Urinary bladder (tissue), 4 donors: ENCODE data around the gene DEPP1. TPM values are rescaled to one million over a fixed set of nuclear protein-coding genes. Genes with fewer than 3 reads are reported as not detected.

Experiments
- DNase-seq: peaks from one replicate; pipeline ENCODE4 v3.0.0-alpha.2; 2015; ENCODE audit errors: extremely low spot score
- H3K27ac ChIP-seq: one replicate; pipeline ENCODE4 v1.5.1; 2013; ENCODE audit warnings: low read depth, mild to moderate bottlenecking, moderate library complexity
- H3K36me3 ChIP-seq: one replicate; pipeline ENCODE4 v1.6.1; 2013; ENCODE audit warnings: mild to moderate bottlenecking, moderate library complexity; ENCODE audit not compliant: insufficient read depth
- H3K4me1 ChIP-seq: one replicate; pipeline ENCODE4 v1.6.1; 2013; ENCODE audit warnings: mild to moderate bottlenecking, moderate library complexity; ENCODE audit not compliant: insufficient read depth
- H3K4me3 ChIP-seq: one replicate; pipeline ENCODE4 v1.5.1; 2013; ENCODE audit warnings: low read depth, low read length
- WGBS: extraction: QIAGEN DNeasy Blood & Tissue Kit; methylation state at CpG from one replicate; pipeline ENCODE4 v1.1.7; 2013; 5-methylcytosine and 5-hydroxymethylcytosine counted together
- polyA plus RNA-seq: library from polyadenylated mRNA; stranded (reverse); fragments of 200-250 nt; gene quantifications from one replicate; pipeline ENCODE4 v1.2.3, GENCODE V29; 2013
- total RNA-seq: library from RNA; depleted of rRNA; stranded (reverse); fragments of >200 nt; gene quantifications from one replicate; pipeline ENCODE4 v1.2.3, GENCODE V29; 2014
- donor health status: healthy with polysubstance abuse.
- donor health status: healthy.

The DEPP1 gene
- total and polyA plus RNA-seq, 2 donors, result 15.5 to 51.6 TPM

GRCh38 chr10:44998146-44998631, 19.6 kb upstream of the DEPP1 start:
- no peak for DNase-seq
- no peak overlapping the region for H3K27ac ChIP-seq

GRCh38 chr10:44997105-44997748, 18.6 kb upstream of the DEPP1 start:
- Histone ChIP-seq H3K27ac (peak overlapping the region; percentile 89), H3K4me1 (no peaks in the 10 kb centered on the region), H3K36me3 (no peaks in the 10 kb centered on the region), H3K4me3 (no peak overlapping the region)
- 90% methylated on average over 6 of the region's 6 CpGs for WGBS
- DNase-seq, result no peak

More at GRCh38 chr10:44998146-44998631, 19.6 kb upstream of the DEPP1 start:
- 81% methylated on average over 6 of the region's 6 CpGs for WGBS
- Histone ChIP-seq H3K4me3 (no peak overlapping the region), H3K36me3 (no peaks in the 10 kb centered on the region), H3K4me1 (no peaks in the 10 kb centered on the region)

DNA sequence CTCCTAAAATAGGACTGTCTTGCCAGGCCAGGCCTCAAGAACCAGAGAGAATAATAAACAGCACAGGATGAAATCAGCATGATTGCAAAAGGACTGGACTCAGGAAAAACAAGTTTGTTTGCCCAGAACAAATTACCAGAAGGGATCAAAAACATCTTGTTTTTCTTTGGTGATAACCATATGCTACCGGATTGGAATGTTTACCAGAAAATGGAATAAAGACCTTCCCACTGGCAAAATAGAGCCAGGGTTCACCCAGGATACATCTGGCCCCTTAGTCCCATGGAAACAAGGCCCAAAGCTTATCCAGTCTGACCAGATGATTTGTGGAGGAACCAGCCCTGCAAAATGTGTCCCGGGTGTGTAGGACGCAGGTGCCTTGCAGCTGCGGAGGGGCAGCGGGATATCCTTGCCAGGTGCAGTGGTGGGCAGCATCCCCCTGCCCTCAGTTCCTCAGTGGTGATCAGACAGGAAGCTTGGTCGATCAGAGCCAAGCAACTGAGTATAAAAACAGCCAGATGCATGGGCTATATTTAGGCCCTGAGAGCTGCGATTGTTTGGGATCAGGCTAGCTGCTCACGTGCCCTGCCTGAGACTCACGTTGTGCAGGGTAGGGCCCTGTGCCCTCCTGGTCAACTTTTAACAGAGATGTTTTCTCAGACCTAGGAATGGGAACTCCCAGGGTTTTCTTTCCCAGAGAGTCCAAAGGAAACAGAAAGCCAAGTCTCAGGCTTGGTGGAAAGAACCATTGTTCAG, 17.5 kb upstream of the DEPP1 start:
- H3K36me3 ChIP-seq, result no peaks in the 10 kb centered on the region
- H3K27ac ChIP-seq, result peak overlapping the region; percentile 89
- 22% methylated on average over 9 of the region's 9 CpGs for WGBS
- H3K4me1 ChIP-seq, result no peaks in the 10 kb centered on the region
- no peak for DNase-seq
- H3K4me3 ChIP-seq, result no peak overlapping the region

DNA sequence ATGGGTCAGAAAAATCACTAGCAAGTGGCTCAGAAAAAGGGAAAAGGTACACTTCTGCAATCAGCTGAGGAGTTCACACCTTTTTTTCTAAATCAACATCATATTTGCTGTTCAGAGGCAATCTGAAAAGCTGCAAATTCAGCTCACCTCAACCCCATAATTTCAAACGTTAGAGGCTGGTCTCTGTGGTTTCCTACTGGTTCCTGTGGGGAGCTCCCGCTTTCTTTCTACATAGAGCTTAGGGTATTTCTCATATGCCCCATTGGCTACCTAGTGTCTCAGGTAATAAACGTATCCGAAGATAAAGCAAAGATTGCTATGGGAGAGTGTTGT, 16.9 kb upstream of the DEPP1 start:
- Histone ChIP-seq H3K27ac (peak overlapping the region; percentile 28), H3K36me3 (no peaks in the 10 kb centered on the region), H3K4me3 (no peak overlapping the region), H3K4me1 (no peaks in the 10 kb centered on the region)
- WGBS, result 34% methylated on average over 4 of the region's 4 CpGs
- no peak for DNase-seq

- no peak overlapping the region for H3K4me3 ChIP-seq
- DNase-seq, result no peak
These were observed 16.3 kb upstream of the DEPP1 start for GRCh38 chr10:44994752-44995530.

GRCh38 chr10:44993922-44994751, 15.5 kb upstream of the DEPP1 start:
- no peaks in the 10 kb centered on the region for H3K4me1 ChIP-seq
- no peaks in the 10 kb centered on the region for H3K36me3 ChIP-seq
- H3K4me3 ChIP-seq, result no peak overlapping the region
- H3K27ac ChIP-seq, result no peak overlapping the region
- no peak for DNase-seq
- 89% methylated on average over 11 of the region's 11 CpGs for whole genome bisulfite sequencing

More at GRCh38 chr10:44994752-44995530, 16.3 kb upstream of the DEPP1 start:
- Histone ChIP-seq H3K36me3 (no peaks in the 10 kb centered on the region), H3K4me1 (no peaks in the 10 kb centered on the region), H3K27ac (peak overlapping the region; percentile 28)
- WGBS, result 87% methylated on average over 9 of the region's 9 CpGs

GRCh38 chr10:44993226-44993921, 14.8 kb upstream of the DEPP1 start:
- H3K27ac ChIP-seq, result no peak overlapping the region
- H3K4me3 ChIP-seq, result no peak overlapping the region
- no peaks in the 10 kb centered on the region for H3K36me3 ChIP-seq
- no peak for DNase-seq
- no peaks in the 10 kb centered on the region for H3K4me1 ChIP-seq
- 94% methylated on average over 14 of the region's 14 CpGs for WGBS

DNA sequence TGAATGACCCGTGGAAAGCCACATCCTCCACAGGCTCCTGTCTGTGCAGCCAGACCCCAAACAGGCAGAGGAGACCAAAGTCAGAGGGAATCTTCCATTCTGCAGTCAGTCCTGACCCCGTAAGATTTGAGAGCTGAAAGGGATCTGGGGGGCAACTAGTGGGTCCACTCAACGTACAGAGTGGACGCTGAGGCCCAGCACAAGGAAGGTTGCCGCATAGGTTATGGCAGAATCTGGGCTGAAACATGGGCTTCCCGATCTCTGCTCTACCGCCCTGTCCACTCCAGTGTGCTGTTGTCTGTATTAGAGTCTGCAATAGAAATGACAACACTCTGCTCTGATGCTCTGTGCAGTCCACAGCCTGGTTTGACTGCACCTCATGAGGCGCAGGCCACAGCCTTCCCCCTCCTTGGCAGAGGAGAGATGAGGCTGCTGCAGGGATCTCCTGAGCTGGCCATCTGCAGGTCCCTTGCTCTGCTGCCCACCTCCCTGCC, 14.2 kb upstream of the DEPP1 start:
- Histone ChIP-seq H3K4me1 (no peaks in the 10 kb centered on the region), H3K4me3 (no peak overlapping the region), H3K27ac (no peak overlapping the region), H3K36me3 (no peaks in the 10 kb centered on the region)
- 95% methylated on average over 8 of the region's 8 CpGs for WGBS
- DNase-seq, result no peak

- DNase-seq, result no peak
- H3K4me1 ChIP-seq, result no peaks in the 10 kb centered on the region
- 86% methylated on average over 11 of the region's 11 CpGs for WGBS
- no peak overlapping the region for H3K27ac ChIP-seq
- H3K4me3 ChIP-seq, result no peak overlapping the region
- no peaks in the 10 kb centered on the region for H3K36me3 ChIP-seq
These were observed 13.6 kb upstream of the DEPP1 start for GRCh38 chr10:44992070-44992731.

- Histone ChIP-seq H3K4me3 (no peak overlapping the region), H3K4me1 (no peaks in the 10 kb centered on the region), H3K36me3 (no peaks in the 10 kb centered on the region), H3K27ac (no peak overlapping the region)
- WGBS, result 78% methylated on average over 5 of the region's 5 CpGs
- no peak for DNase-seq
These were observed 13.0 kb upstream of the DEPP1 start for GRCh38 chr10:44991571-44991970.

DNA sequence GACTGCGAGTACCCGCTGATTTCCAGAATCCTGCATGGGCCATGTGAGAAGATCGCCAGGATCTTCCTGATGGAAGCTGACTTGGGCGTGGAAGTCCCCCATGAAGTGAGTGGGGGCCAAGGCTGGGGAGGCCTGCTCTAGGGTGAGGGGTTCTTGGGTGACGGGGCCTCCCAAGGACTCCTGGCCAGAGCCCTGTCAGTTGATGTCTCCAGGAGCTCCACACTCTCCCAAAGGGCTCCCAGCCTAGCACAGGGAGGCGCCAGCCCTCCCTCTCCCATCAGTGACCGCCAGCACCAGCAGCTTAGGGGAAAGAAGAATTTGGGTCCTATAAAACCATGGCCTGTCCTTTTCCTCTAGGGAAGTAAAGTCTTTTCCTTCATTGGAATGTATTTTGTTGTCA, 12.4 kb upstream of the DEPP1 start:
- 96% methylated on average over 7 of the region's 7 CpGs for WGBS
- no peak overlapping the region for H3K4me3 ChIP-seq
- no peak for DNase-seq
- no peak overlapping the region for H3K27ac ChIP-seq
- no peaks in the 10 kb centered on the region for H3K36me3 ChIP-seq
- no peaks in the 10 kb centered on the region for H3K4me1 ChIP-seq

- H3K4me3 ChIP-seq, result no peak overlapping the region
- H3K36me3 ChIP-seq, result no peaks in the 10 kb centered on the region
- no peaks in the 10 kb centered on the region for H3K4me1 ChIP-seq
- H3K27ac ChIP-seq, result no peak overlapping the region
- DNase-seq, result no peak
- WGBS, result 45% methylated on average over 8 of the region's 8 CpGs
These were observed 11.7 kb upstream of the DEPP1 start for GRCh38 chr10:44990302-44990655.
